OCI-LY7 (cell line): Measurements from ENCODE around the gene CCDC141. TPM values are rescaled to one million over a fixed set of nuclear protein-coding genes. Genes with fewer than 3 reads are reported as not detected.

Experiments
- BruUV-seq: library from RNA; stranded (reverse); fragments of 400-500 nt; replicated peaks from 2 replicates; lab custom pipeline; 2021; lab: Mats Ljungman, UMichigan
- CTCF ChIA-PET: fragments of 300-600 bp; sonication (Branson Sonifier 250); formaldehyde crosslinking; loops from one replicate; lab custom pipeline; 2022; ENCODE audit warnings: antibody characterized with exemption; ENCODE audit not compliant: unreplicated experiment; lab: Charles Lee
- POLR2A ChIA-PET: fragments of 300-600 bp; sonication (Branson Sonifier 250); formaldehyde crosslinking; loops from one replicate; lab custom pipeline; 2022; ENCODE audit warnings: antibody characterized with exemption; lab: Charles Lee
- DNase-seq: peaks from one replicate; pipeline ENCODE4 v3.0.0-alpha.2; 2015; ENCODE audit warnings: low spot score
- H2AFZ ChIP-seq: fragments of 200-600 bp; sonication (generic), shearing (Covaris generic); 2 replicates; pipeline ENCODE4 v1.6.1; 2014; ENCODE audit warnings: mild to moderate bottlenecking, antibody characterized with exemption, low read length, moderate library complexity
- H3K27ac ChIP-seq: fragments of 200-600 bp; sonication (generic); 2 replicates; pipeline ENCODE4 v1.5.1; 2014; ENCODE audit warnings: mixed run types, low read depth, mild to moderate bottlenecking, moderate library complexity, low read length, inconsistent platforms; ENCODE audit not compliant: poor library complexity, severe bottlenecking
- H3K36me3 ChIP-seq: fragments of 200-600 bp; sonication (generic); 2 replicates; pipeline ENCODE4 v1.6.1; 2014; ENCODE audit warnings: mild to moderate bottlenecking, antibody characterized with exemption, low read length, moderate library complexity, mixed read lengths; ENCODE audit not compliant: insufficient read depth
- H3K4me1 ChIP-seq: fragments of 200-600 bp; sonication (generic); 2 replicates; pipeline ENCODE4 v1.5.1; 2014; ENCODE audit warnings: mild to moderate bottlenecking, low read length; ENCODE audit not compliant: insufficient read depth, poor library complexity, severe bottlenecking
- H3K4me2 ChIP-seq: fragments of 200-600 bp; sonication (generic); 2 replicates; pipeline ENCODE4 v1.6.1; 2014; ENCODE audit warnings: mild to moderate bottlenecking, low read length
- H3K4me3 ChIP-seq: fragments of 200-600 bp; sonication (generic); 2 replicates; pipeline ENCODE4 v1.5.1; 2014; ENCODE audit warnings: mild to moderate bottlenecking, low read depth, low read length; ENCODE audit not compliant: poor library complexity, severe bottlenecking
- H3K79me2 ChIP-seq: fragments of 200-600 bp; sonication (generic); 2 replicates; pipeline ENCODE4 v1.6.1; 2016; ENCODE audit warnings: low read depth, mild to moderate bottlenecking, low read length, moderate library complexity, mixed read lengths; ENCODE audit not compliant: insufficient read depth
- H3K9me2 ChIP-seq: fragments of 200-600 bp; sonication (generic); 2 replicates; pipeline ENCODE4 v1.6.1; 2016; ENCODE audit warnings: mild to moderate bottlenecking, low read length, mixed read lengths; ENCODE audit not compliant: insufficient read depth
- H3K9me3 ChIP-seq: fragments of 200-600 bp; sonication (generic); 2 replicates; pipeline ENCODE4 v1.6.1; 2014; ENCODE audit warnings: mild to moderate bottlenecking, mixed run types, low read length, mixed read lengths
- H4K20me1 ChIP-seq: fragments of 200-600 bp; sonication (generic); 2 replicates; pipeline ENCODE4 v1.6.1; 2014; ENCODE audit warnings: mild to moderate bottlenecking, antibody characterized with exemption, low read length, moderate library complexity, mixed read lengths; ENCODE audit not compliant: insufficient read depth
- EZH2phosphoT487 ChIP-seq: fragments of 200-600 bp; sonication (generic); IDR thresholded peaks from 2 replicates; pipeline ENCODE4 v1.6.1; 2018; ENCODE audit warnings: low read depth, borderline replicate concordance, mild to moderate bottlenecking, mixed run types, antibody characterized with exemption, low read length, moderate library complexity, mixed read lengths
- intact Hi-C: fragments of 100-400 bp; cut with micrococcal nuclease; formaldehyde crosslinking; loops from one replicate; pipeline ENCODE4 v1.10.0; 2022; ENCODE audit not compliant: unreplicated experiment
- total RNA-seq, 2 experiments: library from RNA; depleted of rRNA in 1 of 2; stranded (reverse); fragments of >200 nt in 1 of 2; shearing (Covaris generic) in 1 of 2; gene quantifications; 2 replicates each; pipeline ENCODE4 v1.2.3, GENCODE V29; 2014 to 2022
- TF ChIP-seq, protein P1 (sequence below): fragments of 200-600 bp; sonication (generic); conservative IDR thresholded peaks from 2 replicates; pipeline ENCODE4 v1.5.1; 2014; ENCODE audit warnings: mild to moderate bottlenecking, antibody characterized with exemption, low read length, moderate library complexity, mixed read lengths

CCDC141 gene
- total RNA-seq, 2 experiments from 2014 or later: 0.32 TPM; not detected in 1

DNA sequence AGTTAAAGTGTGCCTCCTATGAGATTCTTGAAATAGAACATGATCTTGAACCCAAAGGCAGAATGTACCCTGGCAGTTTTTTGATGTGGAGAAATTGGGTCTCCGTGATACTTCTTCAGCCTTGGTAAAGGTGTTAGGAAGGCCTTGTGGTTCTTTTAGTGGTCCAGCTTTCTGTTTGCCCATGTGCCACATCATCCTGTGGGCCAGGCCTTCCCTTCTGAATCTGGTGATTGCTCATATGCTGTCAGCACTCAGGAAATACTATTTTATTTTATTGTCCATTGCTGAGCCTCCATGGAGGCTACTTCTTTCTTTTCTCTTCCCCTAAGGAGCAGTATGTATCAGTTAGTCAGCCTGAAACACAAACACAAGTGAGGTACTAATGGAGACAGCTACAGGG, 52.9 kb downstream of the CCDC141 start:
- H3K9me2 ChIP-seq: no peaks in the 10 kb centered on the region
- DNase-seq: no peak
- no peak overlapping the region for H3K4me2 ChIP-seq
- H2AFZ ChIP-seq: no peak overlapping the region
- no peaks in the 10 kb centered on the region for H3K9me3 ChIP-seq
- no peak overlapping the region for H3K4me3 ChIP-seq
- H3K4me1 ChIP-seq: no peaks in the 10 kb centered on the region
- no peak for TF ChIP-seq EZH2phosphoT487
- TF ChIP-seq, protein P1, sequence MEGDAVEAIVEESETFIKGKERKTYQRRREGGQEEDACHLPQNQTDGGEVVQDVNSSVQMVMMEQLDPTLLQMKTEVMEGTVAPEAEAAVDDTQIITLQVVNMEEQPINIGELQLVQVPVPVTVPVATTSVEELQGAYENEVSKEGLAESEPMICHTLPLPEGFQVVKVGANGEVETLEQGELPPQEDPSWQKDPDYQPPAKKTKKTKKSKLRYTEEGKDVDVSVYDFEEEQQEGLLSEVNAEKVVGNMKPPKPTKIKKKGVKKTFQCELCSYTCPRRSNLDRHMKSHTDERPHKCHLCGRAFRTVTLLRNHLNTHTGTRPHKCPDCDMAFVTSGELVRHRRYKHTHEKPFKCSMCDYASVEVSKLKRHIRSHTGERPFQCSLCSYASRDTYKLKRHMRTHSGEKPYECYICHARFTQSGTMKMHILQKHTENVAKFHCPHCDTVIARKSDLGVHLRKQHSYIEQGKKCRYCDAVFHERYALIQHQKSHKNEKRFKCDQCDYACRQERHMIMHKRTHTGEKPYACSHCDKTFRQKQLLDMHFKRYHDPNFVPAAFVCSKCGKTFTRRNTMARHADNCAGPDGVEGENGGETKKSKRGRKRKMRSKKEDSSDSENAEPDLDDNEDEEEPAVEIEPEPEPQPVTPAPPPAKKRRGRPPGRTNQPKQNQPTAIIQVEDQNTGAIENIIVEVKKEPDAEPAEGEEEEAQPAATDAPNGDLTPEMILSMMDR: no peak
- no peaks in the 10 kb centered on the region for H3K79me2 ChIP-seq
- H4K20me1 ChIP-seq: no peaks in the 10 kb centered on the region
- POLR2A ChIA-PET: no interaction called here
- H3K27ac ChIP-seq: no peak overlapping the region
- CTCF ChIA-PET: no interaction called here
- no peaks in the 10 kb centered on the region for H3K36me3 ChIP-seq
- intact Hi-C loops: no loop called here
- BruUV-seq: no TSS peak

DNA sequence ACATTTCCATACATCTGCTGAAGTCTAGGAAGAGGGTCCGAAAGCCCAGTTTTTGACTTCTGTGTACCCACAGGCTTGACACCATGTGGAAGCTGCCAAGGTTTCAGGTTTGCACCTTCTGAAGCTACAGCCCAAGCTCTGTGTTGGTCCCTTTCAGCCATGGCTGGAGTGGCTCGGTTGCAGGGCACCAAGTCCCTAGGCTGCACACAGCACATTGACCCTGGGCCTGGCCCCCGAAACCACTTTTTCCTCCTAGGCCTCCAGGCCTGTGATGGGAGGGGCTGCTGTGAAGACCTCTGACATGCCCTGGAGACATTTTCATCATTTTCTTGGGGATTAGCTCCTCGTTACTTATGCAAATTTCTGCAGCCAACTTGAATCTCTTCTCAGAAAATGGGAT, 55.7 kb downstream of the CCDC141 start:
- POLR2A ChIA-PET: no interaction called here
- DNase-seq: no peak

DNA sequence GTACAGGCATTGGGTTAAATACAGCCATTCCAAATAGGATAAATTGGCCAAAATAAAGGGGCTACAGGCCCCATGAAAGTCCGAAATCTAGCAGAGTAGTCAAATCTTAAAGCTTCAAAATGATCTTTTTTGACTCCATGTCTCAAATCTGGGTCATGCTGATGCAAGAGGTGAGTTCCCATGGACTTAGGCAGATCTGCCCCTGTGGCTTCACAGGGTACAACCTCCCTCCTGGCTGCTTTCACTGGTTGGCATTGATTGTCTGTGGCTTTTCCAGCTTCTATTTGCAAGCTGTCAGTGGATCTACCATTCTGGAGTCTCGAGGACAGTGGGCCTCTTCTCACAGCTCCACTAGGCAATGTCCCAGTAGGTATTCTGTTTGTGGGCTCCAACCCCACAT, 56.1 kb downstream of the CCDC141 start:
- TF ChIP-seq, protein P1: no peak
- no peak for TF ChIP-seq EZH2phosphoT487
- H3K9me3 ChIP-seq: no peaks in the 10 kb centered on the region
- H3K4me3 ChIP-seq: no peak overlapping the region
- CTCF ChIA-PET: no interaction called here
- no peak overlapping the region for H2AFZ ChIP-seq
- no peak overlapping the region for H3K27ac ChIP-seq
- no peaks in the 10 kb centered on the region for H3K79me2 ChIP-seq
- no TSS peak for BruUV-seq
- no peaks in the 10 kb centered on the region for H3K4me1 ChIP-seq
- POLR2A ChIA-PET: no interaction called here
- no peaks in the 10 kb centered on the region for H4K20me1 ChIP-seq
- intact Hi-C loops: no loop called here
- no peaks in the 10 kb centered on the region for H3K9me2 ChIP-seq
- no peaks in the 10 kb centered on the region for H3K36me3 ChIP-seq
- DNase-seq: no peak
- H3K4me2 ChIP-seq: no peak overlapping the region

More for the DNA sequence above, 55.7 kb downstream of the CCDC141 start:
- no peaks in the 10 kb centered on the region for H3K36me3 ChIP-seq
- CTCF ChIA-PET: no interaction called here
- H2AFZ ChIP-seq: no peak overlapping the region
- TF ChIP-seq EZH2phosphoT487: no peak
- TF ChIP-seq, protein P1: no peak
- H3K79me2 ChIP-seq: no peaks in the 10 kb centered on the region
- H4K20me1 ChIP-seq: no peaks in the 10 kb centered on the region
- no peaks in the 10 kb centered on the region for H3K4me1 ChIP-seq
- H3K4me2 ChIP-seq: no peak overlapping the region
- H3K9me3 ChIP-seq: no peaks in the 10 kb centered on the region
- no TSS peak for BruUV-seq
- H3K27ac ChIP-seq: no peak overlapping the region
- intact Hi-C loops: no loop called here
- H3K9me2 ChIP-seq: no peaks in the 10 kb centered on the region
- no peak overlapping the region for H3K4me3 ChIP-seq
